ENCODE results near the gene SNX1. TPM values are rescaled to one million over a fixed set of nuclear protein-coding genes. Genes with fewer than 3 reads are reported as not detected.
"Not testable (repeated sequence)": the region's sequence is repeated elsewhere in the genome, so short reads cannot be mapped to it uniquely, and the experiment has no call there.

Gene SNX1
- total and polyA plus RNA-seq, 4 donors = 54.6 to 153 (median 89.9) TPM

- H3K36me3 ChIP-seq (ENCODE audit: control insufficient read depth in 1 of 2, insufficient read depth in 2 of 2, low read length in 1 of 2) = not testable (repeated sequence)
These were observed 24.5 kb downstream of the SNX1 start for GRCh38 chr15:64120322-64120721.

GRCh38 chr15:64121614-64122013 is 25.8 kb downstream of the SNX1 start:
- no peak for ATAC-seq (ENCODE audit: low FRiP score)
- H3K9me3 ChIP-seq (ENCODE audit: control insufficient read depth, low read length) = no peaks in the 10 kb centered on the region
- H3K27ac ChIP-seq (ENCODE audit: low read depth in 1 of 2, low read length in 2 of 2) = no peak overlapping the region
- no peaks in the 10 kb centered on the region for H3K4me1 ChIP-seq (ENCODE audit: control insufficient read depth in 1 of 2, insufficient read depth in 2 of 2, low read length in 2 of 2)
- 81 to 86% methylated on average over 4 of the region's 4 CpGs for WGBS, 2 donors
- H3K27me3 ChIP-seq (ENCODE audit: control insufficient read depth in 1 of 2, insufficient read depth in 2 of 2, low read length in 1 of 2) = no peaks in the 10 kb centered on the region
- DNase-seq = no peak
- intact Hi-C loops (cut with DNase I) = no loop called here
- H3K36me3 ChIP-seq (ENCODE audit: control insufficient read depth in 1 of 2, insufficient read depth in 2 of 2, low read length in 1 of 2) = peaks cover 8 to 9% of the 10 kb centered on the region in 2 donors
- no peak overlapping the region for H3K4me3 ChIP-seq (ENCODE audit: low read length in 2 of 2)

More at GRCh38 chr15:64120322-64120721, 24.5 kb downstream of the SNX1 start:
- H3K4me3 ChIP-seq (ENCODE audit: low read length in 2 of 2); H3K9me3 ChIP-seq (ENCODE audit: control insufficient read depth, low read length); intact Hi-C loops (cut with DNase I); H3K27ac ChIP-seq (ENCODE audit: low read depth in 1 of 2, low read length in 2 of 2); DNase-seq; H3K27me3 ChIP-seq (ENCODE audit: control insufficient read depth in 1 of 2, insufficient read depth in 2 of 2, low read length in 1 of 2); H3K4me1 ChIP-seq (ENCODE audit: control insufficient read depth in 1 of 2, insufficient read depth in 2 of 2, low read length in 2 of 2); ATAC-seq (ENCODE audit: low FRiP score): not testable (repeated sequence)
- WGBS, 2 donors = 94 to 98% methylated on average over 2 of the region's 2 CpGs

GRCh38 chr15:64122444-64122843 is 26.7 kb downstream of the SNX1 start:
- no peak for ATAC-seq (ENCODE audit: low FRiP score)
- H3K27me3 ChIP-seq (ENCODE audit: control insufficient read depth in 1 of 2, insufficient read depth in 2 of 2, low read length in 1 of 2) = no peaks in the 10 kb centered on the region
- H3K4me1 ChIP-seq (ENCODE audit: control insufficient read depth in 1 of 2, insufficient read depth in 2 of 2, low read length in 2 of 2) = no peaks in the 10 kb centered on the region
- no peaks in the 10 kb centered on the region for H3K9me3 ChIP-seq (ENCODE audit: control insufficient read depth, low read length)
- no peak overlapping the region for H3K27ac ChIP-seq (ENCODE audit: low read depth in 1 of 2, low read length in 2 of 2)
- DNase-seq = no peak
- H3K36me3 ChIP-seq (ENCODE audit: control insufficient read depth in 1 of 2, insufficient read depth in 2 of 2, low read length in 1 of 2) = peaks cover 8 to 11% of the 10 kb centered on the region in 2 donors
- intact Hi-C loops (cut with DNase I) = no loop called here
- H3K4me3 ChIP-seq (ENCODE audit: low read length in 2 of 2) = no peak overlapping the region
- 70 to 79% methylated on average over 1 of the region's 1 CpG for WGBS, 2 donors

GRCh38 chr15:64122936-64123351 is 27.2 kb downstream of the SNX1 start:
- peaks cover 8 to 14% of the 10 kb centered on the region in 2 donors for H3K36me3 ChIP-seq (ENCODE audit: control insufficient read depth in 1 of 2, insufficient read depth in 2 of 2, low read length in 1 of 2)
- no peaks in the 10 kb centered on the region for H3K27me3 ChIP-seq (ENCODE audit: control insufficient read depth in 1 of 2, insufficient read depth in 2 of 2, low read length in 1 of 2)
- DNase-seq = no peak
- WGBS, 2 donors = 90 to 92% methylated on average over 3 of the region's 3 CpGs
- ATAC-seq (ENCODE audit: low FRiP score) = no peak
- H3K4me3 ChIP-seq (ENCODE audit: low read length in 2 of 2) = no peak overlapping the region
- intact Hi-C loops (cut with DNase I) = no loop called here
- no peaks in the 10 kb centered on the region for H3K4me1 ChIP-seq (ENCODE audit: control insufficient read depth in 1 of 2, insufficient read depth in 2 of 2, low read length in 2 of 2)
- no peak overlapping the region for H3K27ac ChIP-seq (ENCODE audit: low read depth in 1 of 2, low read length in 2 of 2)
- H3K9me3 ChIP-seq (ENCODE audit: control insufficient read depth, low read length) = no peaks in the 10 kb centered on the region

- peaks cover 9 to 15% of the 10 kb centered on the region in 2 donors for H3K36me3 ChIP-seq (ENCODE audit: control insufficient read depth in 1 of 2, insufficient read depth in 2 of 2, low read length in 1 of 2)
- ATAC-seq (ENCODE audit: low FRiP score) (no peak), DNase-seq (no peak)
- H3K4me1 ChIP-seq (ENCODE audit: control insufficient read depth in 1 of 2, insufficient read depth in 2 of 2, low read length in 2 of 2) = no peaks in the 10 kb centered on the region
- WGBS, 2 donors = 79 to 81% methylated on average over 3 of the region's 3 CpGs
- H3K4me3 ChIP-seq (ENCODE audit: low read length in 2 of 2) = no peak overlapping the region
- intact Hi-C loops (cut with DNase I) = no loop called here
- H3K27ac ChIP-seq (ENCODE audit: low read depth in 1 of 2, low read length in 2 of 2) = no peak overlapping the region
- no peaks in the 10 kb centered on the region for H3K9me3 ChIP-seq (ENCODE audit: control insufficient read depth, low read length)
- H3K27me3 ChIP-seq (ENCODE audit: control insufficient read depth in 1 of 2, insufficient read depth in 2 of 2, low read length in 1 of 2) = no peaks in the 10 kb centered on the region
These were observed 30.2 kb downstream of the SNX1 start for GRCh38 chr15:64125978-64126377.

GRCh38 chr15:64127521-64128270 is 31.9 kb downstream of the SNX1 start:
- Histone ChIP-seq H3K9me3 (ENCODE audit: control insufficient read depth, low read length) (no peaks in the 10 kb centered on the region), H3K36me3 (ENCODE audit: control insufficient read depth in 1 of 2, insufficient read depth in 2 of 2, low read length in 1 of 2) (peaks cover 11 to 23% of the 10 kb centered on the region in 2 donors), H3K27me3 (ENCODE audit: control insufficient read depth in 1 of 2, insufficient read depth in 2 of 2, low read length in 1 of 2) (no peaks in the 10 kb centered on the region), H3K4me3 (ENCODE audit: low read length in 2 of 2) (no peak overlapping the region), H3K27ac (ENCODE audit: low read depth in 1 of 2, low read length in 2 of 2) (no peak overlapping the region), H3K4me1 (ENCODE audit: control insufficient read depth in 1 of 2, insufficient read depth in 2 of 2, low read length in 2 of 2) (no peaks in the 10 kb centered on the region)
- ATAC-seq (ENCODE audit: low FRiP score) = no peak
- intact Hi-C loops (cut with DNase I) = no loop called here
- DNase-seq = no peak
- 70 to 75% methylated on average over 6 of the region's 6 CpGs for WGBS, 2 donors

GRCh38 chr15:64130159-64130558 is 34.4 kb downstream of the SNX1 start:
- WGBS, 2 donors = 94% methylated on average over 3 of the region's 3 CpGs
- DNase-seq = no peak
- Histone ChIP-seq H3K27me3 (ENCODE audit: control insufficient read depth in 1 of 2, insufficient read depth in 2 of 2, low read length in 1 of 2) (no peaks in the 10 kb centered on the region), H3K4me3 (ENCODE audit: low read length in 2 of 2) (no peak overlapping the region), H3K27ac (ENCODE audit: low read depth in 1 of 2, low read length in 2 of 2) (no peak overlapping the region), H3K4me1 (ENCODE audit: control insufficient read depth in 1 of 2, insufficient read depth in 2 of 2, low read length in 2 of 2) (no peaks in the 10 kb centered on the region), H3K9me3 (ENCODE audit: control insufficient read depth, low read length) (no peaks in the 10 kb centered on the region), H3K36me3 (ENCODE audit: control insufficient read depth in 1 of 2, insufficient read depth in 2 of 2, low read length in 1 of 2) (peaks cover 6 to 26% of the 10 kb centered on the region in 2 donors)
- no peak for ATAC-seq (ENCODE audit: low FRiP score)
- intact Hi-C loops (cut with DNase I) = no loop called here

- Histone ChIP-seq H3K27ac (ENCODE audit: low read depth in 1 of 2, low read length in 2 of 2) (no peak overlapping the region), H3K4me1 (ENCODE audit: control insufficient read depth in 1 of 2, insufficient read depth in 2 of 2, low read length in 2 of 2) (no peaks in the 10 kb centered on the region), H3K36me3 (ENCODE audit: control insufficient read depth in 1 of 2, insufficient read depth in 2 of 2, low read length in 1 of 2) (peaks cover 6 to 28% of the 10 kb centered on the region in 2 donors), H3K4me3 (ENCODE audit: low read length in 2 of 2) (no peak overlapping the region), H3K9me3 (ENCODE audit: control insufficient read depth, low read length) (no peaks in the 10 kb centered on the region), H3K27me3 (ENCODE audit: control insufficient read depth in 1 of 2, insufficient read depth in 2 of 2, low read length in 1 of 2) (no peaks in the 10 kb centered on the region)
- ATAC-seq (ENCODE audit: low FRiP score) (no peak), DNase-seq (no peak)
- intact Hi-C loops (cut with DNase I) = no loop called here
- 92 to 93% methylated on average over 7 of the region's 7 CpGs for WGBS, 2 donors
These were observed 35.8 kb downstream of the SNX1 start for GRCh38 chr15:64131547-64131946.

GRCh38 chr15:64132217-64132616 is 36.4 kb downstream of the SNX1 start:
- H3K36me3 ChIP-seq (ENCODE audit: control insufficient read depth in 1 of 2, insufficient read depth in 2 of 2, low read length in 1 of 2) = peaks cover 10 to 32% of the 10 kb centered on the region in 2 donors
- ATAC-seq (ENCODE audit: low FRiP score) (no peak), DNase-seq (no peak)
- no peaks in the 10 kb centered on the region for H3K9me3 ChIP-seq (ENCODE audit: control insufficient read depth, low read length)
- no peak overlapping the region for H3K27ac ChIP-seq (ENCODE audit: low read depth in 1 of 2, low read length in 2 of 2)
- WGBS, 2 donors = 88 to 92% methylated on average over 4 of the region's 4 CpGs
- no peak overlapping the region for H3K4me3 ChIP-seq (ENCODE audit: low read length in 2 of 2)
- intact Hi-C loops (cut with DNase I) = no loop called here
- no peaks in the 10 kb centered on the region for H3K4me1 ChIP-seq (ENCODE audit: control insufficient read depth in 1 of 2, insufficient read depth in 2 of 2, low read length in 2 of 2)
- no peaks in the 10 kb centered on the region for H3K27me3 ChIP-seq (ENCODE audit: control insufficient read depth in 1 of 2, insufficient read depth in 2 of 2, low read length in 1 of 2)

All from aorta (tissue), 5 donors.